Hepatocyte (in vitro differentiated cells): ENCODE measurements around the gene SLC25A29. TPM values are rescaled to one million over a fixed set of nuclear protein-coding genes. Genes with fewer than 3 reads are reported as not detected.

Experiments
- DNase-seq: peaks from one replicate; pipeline ENCODE4 v3.0.0-alpha.2; 2016; ENCODE audit warnings: low spot score
- H2AFZ ChIP-seq: fragments of 200-600 bp; sonication (generic); 2 replicates; pipeline ENCODE4 v1.6.0; 2016; ENCODE audit warnings: antibody characterized with exemption, mild to moderate bottlenecking
- H3K27ac ChIP-seq: fragments of 200-600 bp; sonication (generic); 2 replicates; pipeline ENCODE4 v1.5.1; 2016; ENCODE audit warnings: mild to moderate bottlenecking
- H3K27me3 ChIP-seq: fragments of 200-600 bp; sonication (generic); 2 replicates; pipeline ENCODE4 v1.6.1; 2016
- H3K36me3 ChIP-seq: fragments of 200-600 bp; sonication (generic); replicated peaks from 2 replicates; pipeline ENCODE4 v1.5.1; 2016; ENCODE audit warnings: low read depth; ENCODE audit not compliant: insufficient read depth
- H3K4me1 ChIP-seq: fragments of 200-600 bp; sonication (generic); 2 replicates; pipeline ENCODE4 v1.5.1; 2016; ENCODE audit warnings: mild to moderate bottlenecking, moderate library complexity; ENCODE audit not compliant: insufficient read depth
- H3K4me2 ChIP-seq: fragments of 200-600 bp; sonication (generic); 2 replicates; pipeline ENCODE4 v1.6.0; 2016
- H3K4me3 ChIP-seq: fragments of 200-600 bp; sonication (generic); 2 replicates; pipeline ENCODE4 v1.5.1; 2016; ENCODE audit warnings: mild to moderate bottlenecking
- H3K79me2 ChIP-seq: fragments of 200-600 bp; sonication (generic); 2 replicates; pipeline ENCODE4 v1.6.0; 2017; ENCODE audit warnings: mild to moderate bottlenecking
- H3K9me2 ChIP-seq: fragments of 200-600 bp; sonication (generic); replicated peaks from 2 replicates; pipeline ENCODE4 v1.6.0; 2017; ENCODE audit warnings: mild to moderate bottlenecking; ENCODE audit not compliant: insufficient read depth
- H3K9me3 ChIP-seq: fragments of 200-600 bp; sonication (generic); 2 replicates; pipeline ENCODE4 v1.5.1; 2016; ENCODE audit warnings: low read depth, mild to moderate bottlenecking
- H4K20me1 ChIP-seq: fragments of 200-600 bp; sonication (generic); 2 replicates; pipeline ENCODE4 v1.6.0; 2016; ENCODE audit warnings: mild to moderate bottlenecking; ENCODE audit not compliant: insufficient read depth, poor library complexity, severe bottlenecking
- CTCF ChIP-seq: fragments of 200-600 bp; sonication (generic); IDR thresholded peaks from 2 replicates; pipeline ENCODE4 v1.5.1; 2016; ENCODE audit warnings: antibody characterized with exemption, mild to moderate bottlenecking; ENCODE audit not compliant: poor library complexity
- EZH2 ChIP-seq: fragments of 200-600 bp; sonication (generic); IDR thresholded peaks from 2 replicates; pipeline ENCODE4 v1.6.1; 2016; ENCODE audit warnings: antibody characterized with exemption, mild to moderate bottlenecking, borderline replicate concordance
- EZH2phosphoT487 ChIP-seq: fragments of 200-600 bp; sonication (generic); IDR thresholded peaks from one replicate; pipeline ENCODE4 v1.6.1; 2018; ENCODE audit warnings: antibody characterized with exemption, mild to moderate bottlenecking, low read depth, moderate library complexity; ENCODE audit not compliant: unreplicated experiment, severe bottlenecking
- WGBS: methylation state at CpG from one replicate; pipeline ENCODE4 v1.1.6; 2016; ENCODE audit warnings: low lambda C conversion rate; ENCODE audit errors: missing lambda C conversion rate; 5-methylcytosine and 5-hydroxymethylcytosine counted together
- polyA plus RNA-seq: library from polyadenylated mRNA; unstranded; fragments of >200 nt; fragmentation: Nextera tagmentation; extraction: Ambion mirVana; gene quantifications from 2 replicates; pipeline ENCODE4 v1.2.1, GENCODE V29; 2016
- total RNA-seq: library from RNA; depleted of rRNA; stranded (reverse); fragments of >200 nt; gene quantifications from 2 replicates; pipeline ENCODE4 v1.2.3, GENCODE V29; 2014

Gene SLC25A29
- total and polyA plus RNA-seq, 2 experiments from 2014 or later: 73.1 to 90.1 TPM

- no peaks in the 10 kb centered on the region for H3K36me3 ChIP-seq
- H3K4me3 ChIP-seq: no peak overlapping the region
- DNase-seq: no peak
- H2AFZ ChIP-seq: no peak overlapping the region
- peaks cover 78% of the 10 kb centered on the region for H4K20me1 ChIP-seq
- H3K27me3 ChIP-seq: no peaks in the 10 kb centered on the region
- H3K4me1 ChIP-seq: no peaks in the 10 kb centered on the region
- H3K79me2 ChIP-seq: peaks cover 73% of the 10 kb centered on the region
- H3K4me2 ChIP-seq: no peak overlapping the region
- H3K9me3 ChIP-seq: no peaks in the 10 kb centered on the region
- H3K9me2 ChIP-seq: no peaks in the 10 kb centered on the region
- no peak overlapping the region for H3K27ac ChIP-seq
- TF ChIP-seq CTCF: no peak
- TF ChIP-seq EZH2: no peak
- TF ChIP-seq EZH2phosphoT487: no peak
- 97% methylated on average over 8 of the region's 8 CpGs for WGBS
These were observed 26.7 kb downstream of the SLC25A29 start for GRCh38 chr14:100279563-100279962.

- H3K4me1 ChIP-seq: no peaks in the 10 kb centered on the region
- no peak overlapping the region for H3K4me3 ChIP-seq
- H3K4me2 ChIP-seq: no peak overlapping the region
- WGBS: 73% methylated on average over 2 of the region's 2 CpGs
- no peak overlapping the region for H3K27ac ChIP-seq
- no peaks in the 10 kb centered on the region for H3K27me3 ChIP-seq
- TF ChIP-seq CTCF (no peak), EZH2phosphoT487 (no peak), EZH2 (no peak)
- H4K20me1 ChIP-seq: peaks cover 82% of the 10 kb centered on the region
- H3K9me2 ChIP-seq: no peaks in the 10 kb centered on the region
- no peak for DNase-seq
- H3K9me3 ChIP-seq: no peaks in the 10 kb centered on the region
- peaks cover 78% of the 10 kb centered on the region for H3K79me2 ChIP-seq
- H2AFZ ChIP-seq: no peak overlapping the region
- H3K36me3 ChIP-seq: no peaks in the 10 kb centered on the region
These were observed 27.1 kb downstream of the SLC25A29 start for GRCh38 chr14:100279133-100279532.

- no peaks in the 10 kb centered on the region for H3K4me1 ChIP-seq
- WGBS: 84% methylated on average over 8 of the region's 8 CpGs
- no peak overlapping the region for H2AFZ ChIP-seq
- no peaks in the 10 kb centered on the region for H3K27me3 ChIP-seq
- H3K79me2 ChIP-seq: peaks cover 82% of the 10 kb centered on the region
- H3K9me2 ChIP-seq: no peaks in the 10 kb centered on the region
- no peak overlapping the region for H3K27ac ChIP-seq
- no peak overlapping the region for H3K4me2 ChIP-seq
- TF ChIP-seq EZH2phosphoT487: no peak
- TF ChIP-seq CTCF: no peak
- TF ChIP-seq EZH2: no peak
- H4K20me1 ChIP-seq: peaks cover 86% of the 10 kb centered on the region
- H3K4me3 ChIP-seq: no peak overlapping the region
- H3K9me3 ChIP-seq: no peaks in the 10 kb centered on the region
- H3K36me3 ChIP-seq: no peaks in the 10 kb centered on the region
- no peak for DNase-seq
These were observed 27.5 kb downstream of the SLC25A29 start for GRCh38 chr14:100278702-100279101.

GRCh38 chr14:100275214-100275613 is 31.0 kb downstream of the SLC25A29 start:
- H4K20me1 ChIP-seq: peaks cover 94% of the 10 kb centered on the region
- no peaks in the 10 kb centered on the region for H3K27me3 ChIP-seq
- DNase-seq: no peak
- peaks cover 5% of the 10 kb centered on the region for H3K4me1 ChIP-seq
- H3K4me2 ChIP-seq: no peak overlapping the region
- 58% methylated on average over 7 of the region's 7 CpGs for WGBS
- H3K9me2 ChIP-seq: no peaks in the 10 kb centered on the region
- H3K4me3 ChIP-seq: no peak overlapping the region
- TF ChIP-seq EZH2phosphoT487 (no peak), EZH2 (no peak), CTCF (no peak)
- no peak overlapping the region for H2AFZ ChIP-seq
- H3K36me3 ChIP-seq: no peaks in the 10 kb centered on the region
- no peak overlapping the region for H3K27ac ChIP-seq
- peaks cover 94% of the 10 kb centered on the region for H3K79me2 ChIP-seq
- H3K9me3 ChIP-seq: no peaks in the 10 kb centered on the region
